ENCODE measurements around the gene PARD6A. TPM values are rescaled to one million over a fixed set of nuclear protein-coding genes. Genes with fewer than 3 reads are reported as not detected.

Gene PARD6A
- total and polyA plus RNA-seq, 2 of the 13 experiments (the other 11 are each of a cell fraction or from before 2014, with no cell fraction given), result 3.5 to 4.3 TPM

DNA sequence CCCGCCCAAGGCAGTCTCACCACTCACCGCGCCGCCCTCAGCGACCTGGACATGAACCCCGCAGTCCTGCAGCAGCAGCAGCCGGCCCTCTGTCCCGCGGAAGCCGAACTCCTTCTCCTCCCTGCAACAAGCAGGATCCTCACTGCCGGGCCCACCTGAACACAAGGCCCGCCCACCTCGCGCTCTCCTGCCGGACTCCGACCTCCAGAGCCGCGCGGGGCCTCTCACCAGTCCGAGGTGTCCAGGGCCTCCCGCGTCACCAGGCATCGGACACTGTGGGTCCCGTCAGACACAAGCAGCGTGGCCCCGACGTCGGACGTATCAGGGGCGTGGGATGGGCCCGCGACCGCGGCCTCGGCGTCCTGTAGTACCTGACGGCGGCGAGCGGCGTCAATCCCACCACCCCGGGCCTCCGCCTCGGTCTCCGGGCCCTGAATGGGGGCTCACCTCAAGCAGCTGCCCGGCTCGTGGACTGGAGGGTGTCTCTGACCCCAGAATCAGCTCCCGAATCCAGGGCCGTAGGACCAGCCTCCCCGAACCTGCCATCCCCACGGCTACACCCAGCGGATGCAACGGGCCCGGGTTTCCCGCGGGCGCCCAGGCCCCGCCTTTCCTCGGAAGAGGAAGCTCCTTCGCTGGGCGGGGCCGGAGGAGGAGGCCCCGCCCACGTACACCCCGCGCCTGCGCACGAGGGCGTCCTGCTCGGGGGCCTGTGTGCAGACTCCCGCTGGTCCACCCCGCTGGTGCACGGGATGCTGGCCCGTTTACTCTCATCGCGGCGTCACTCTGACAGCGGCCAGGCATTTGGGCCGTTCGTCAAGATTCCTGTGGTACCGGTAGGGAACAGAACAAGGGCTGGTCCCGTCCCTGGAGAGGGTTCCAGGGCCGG lies 841 bp upstream of the PARD6A start, which contains the start of gene ACD (continued):
- TF ChIP-seq TOE1 (CRISPR knock-in tag; IDR thresholded peaks at IDR 0.05) (no peak; the same call in 1 of the 2 replicates), SPEN (CRISPR knock-in tag; IDR thresholded peaks at IDR 0.05; ENCODE audit: low read depth) (peak; percentile 76; the same call in 1 of the 2 replicates), ZNF761 (CRISPR knock-in tag; conservative IDR thresholded peaks at IDR 0.05) (peak; percentile 83; the same call in 1 of the 2 replicates), KLF13 (CRISPR knock-in tag; IDR thresholded peaks at IDR 0.05) (no peak; the same call in 1 of the 2 replicates), JUND (CRISPR knock-in tag; IDR thresholded peaks at IDR 0.05) (no peak), CHD2 (IDR thresholded peaks at IDR 0.05; ENCODE audit: low read depth, low read length) (peak; percentile 31; the same call in 1 of the 2 replicates), SP5 (CRISPR knock-in tag; IDR thresholded peaks at IDR 0.05; ENCODE audit: borderline replicate concordance, low read depth) (no peak; the same call in 1 of the 2 replicates), KAT7 (CRISPR knock-in tag; IDR thresholded peaks at IDR 0.05; ENCODE audit: borderline replicate concordance) (peak; percentile 27; the same call in 1 of the 2 replicates), ZIK1 (CRISPR knock-in tag; IDR thresholded peaks at IDR 0.05; ENCODE audit: borderline replicate concordance, low read depth) (no peak), ZFP90 (CRISPR knock-in tag; IDR thresholded peaks at IDR 0.05; ENCODE audit: borderline replicate concordance) (peak; percentile 18; the same call in 1 of the 2 replicates), SIX4 (CRISPR knock-in tag; IDR thresholded peaks at IDR 0.05) (peak; percentile 32; the same call in 1 of the 2 replicates), ZNF350 (CRISPR knock-in tag; IDR thresholded peaks at IDR 0.05; ENCODE audit: borderline replicate concordance, low read depth) (peak; percentile 91), GZF1 (CRISPR knock-in tag; IDR thresholded peaks at IDR 0.05) (no peak; the same call in 1 of the 2 replicates), SMYD3 (CRISPR knock-in tag; IDR thresholded peaks at IDR 0.05) (no peak; the same call in 1 of the 2 replicates)
- TF ChIP-seq, protein P1, sequence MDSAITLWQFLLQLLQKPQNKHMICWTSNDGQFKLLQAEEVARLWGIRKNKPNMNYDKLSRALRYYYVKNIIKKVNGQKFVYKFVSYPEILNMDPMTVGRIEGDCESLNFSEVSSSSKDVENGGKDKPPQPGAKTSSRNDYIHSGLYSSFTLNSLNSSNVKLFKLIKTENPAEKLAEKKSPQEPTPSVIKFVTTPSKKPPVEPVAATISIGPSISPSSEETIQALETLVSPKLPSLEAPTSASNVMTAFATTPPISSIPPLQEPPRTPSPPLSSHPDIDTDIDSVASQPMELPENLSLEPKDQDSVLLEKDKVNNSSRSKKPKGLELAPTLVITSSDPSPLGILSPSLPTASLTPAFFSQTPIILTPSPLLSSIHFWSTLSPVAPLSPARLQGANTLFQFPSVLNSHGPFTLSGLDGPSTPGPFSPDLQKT (CRISPR knock-in tag; IDR thresholded peaks at IDR 0.05; ENCODE audit: borderline replicate concordance), result 0 out of 2 replicates have a peak, but pooled peaks have one; percentile 41
- TF ChIP-seq, protein P2, sequence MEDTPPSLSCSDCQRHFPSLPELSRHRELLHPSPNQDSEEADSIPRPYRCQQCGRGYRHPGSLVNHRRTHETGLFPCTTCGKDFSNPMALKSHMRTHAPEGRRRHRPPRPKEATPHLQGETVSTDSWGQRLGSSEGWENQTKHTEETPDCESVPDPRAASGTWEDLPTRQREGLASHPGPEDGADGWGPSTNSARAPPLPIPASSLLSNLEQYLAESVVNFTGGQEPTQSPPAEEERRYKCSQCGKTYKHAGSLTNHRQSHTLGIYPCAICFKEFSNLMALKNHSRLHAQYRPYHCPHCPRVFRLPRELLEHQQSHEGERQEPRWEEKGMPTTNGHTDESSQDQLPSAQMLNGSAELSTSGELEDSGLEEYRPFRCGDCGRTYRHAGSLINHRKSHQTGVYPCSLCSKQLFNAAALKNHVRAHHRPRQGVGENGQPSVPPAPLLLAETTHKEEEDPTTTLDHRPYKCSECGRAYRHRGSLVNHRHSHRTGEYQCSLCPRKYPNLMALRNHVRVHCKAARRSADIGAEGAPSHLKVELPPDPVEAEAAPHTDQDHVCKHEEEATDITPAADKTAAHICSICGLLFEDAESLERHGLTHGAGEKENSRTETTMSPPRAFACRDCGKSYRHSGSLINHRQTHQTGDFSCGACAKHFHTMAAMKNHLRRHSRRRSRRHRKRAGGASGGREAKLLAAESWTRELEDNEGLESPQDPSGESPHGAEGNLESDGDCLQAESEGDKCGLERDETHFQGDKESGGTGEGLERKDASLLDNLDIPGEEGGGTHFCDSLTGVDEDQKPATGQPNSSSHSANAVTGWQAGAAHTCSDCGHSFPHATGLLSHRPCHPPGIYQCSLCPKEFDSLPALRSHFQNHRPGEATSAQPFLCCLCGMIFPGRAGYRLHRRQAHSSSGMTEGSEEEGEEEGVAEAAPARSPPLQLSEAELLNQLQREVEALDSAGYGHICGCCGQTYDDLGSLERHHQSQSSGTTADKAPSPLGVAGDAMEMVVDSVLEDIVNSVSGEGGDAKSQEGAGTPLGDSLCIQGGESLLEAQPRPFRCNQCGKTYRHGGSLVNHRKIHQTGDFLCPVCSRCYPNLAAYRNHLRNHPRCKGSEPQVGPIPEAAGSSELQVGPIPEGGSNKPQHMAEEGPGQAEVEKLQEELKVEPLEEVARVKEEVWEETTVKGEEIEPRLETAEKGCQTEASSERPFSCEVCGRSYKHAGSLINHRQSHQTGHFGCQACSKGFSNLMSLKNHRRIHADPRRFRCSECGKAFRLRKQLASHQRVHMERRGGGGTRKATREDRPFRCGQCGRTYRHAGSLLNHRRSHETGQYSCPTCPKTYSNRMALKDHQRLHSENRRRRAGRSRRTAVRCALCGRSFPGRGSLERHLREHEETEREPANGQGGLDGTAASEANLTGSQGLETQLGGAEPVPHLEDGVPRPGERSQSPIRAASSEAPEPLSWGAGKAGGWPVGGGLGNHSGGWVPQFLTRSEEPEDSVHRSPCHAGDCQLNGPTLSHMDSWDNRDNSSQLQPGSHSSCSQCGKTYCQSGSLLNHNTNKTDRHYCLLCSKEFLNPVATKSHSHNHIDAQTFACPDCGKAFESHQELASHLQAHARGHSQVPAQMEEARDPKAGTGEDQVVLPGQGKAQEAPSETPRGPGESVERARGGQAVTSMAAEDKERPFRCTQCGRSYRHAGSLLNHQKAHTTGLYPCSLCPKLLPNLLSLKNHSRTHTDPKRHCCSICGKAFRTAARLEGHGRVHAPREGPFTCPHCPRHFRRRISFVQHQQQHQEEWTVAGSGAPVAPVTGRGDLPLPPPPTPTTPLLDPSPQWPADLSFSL (CRISPR knock-in tag; IDR thresholded peaks at IDR 0.05), result no peak
- TF ChIP-seq, protein P3, sequence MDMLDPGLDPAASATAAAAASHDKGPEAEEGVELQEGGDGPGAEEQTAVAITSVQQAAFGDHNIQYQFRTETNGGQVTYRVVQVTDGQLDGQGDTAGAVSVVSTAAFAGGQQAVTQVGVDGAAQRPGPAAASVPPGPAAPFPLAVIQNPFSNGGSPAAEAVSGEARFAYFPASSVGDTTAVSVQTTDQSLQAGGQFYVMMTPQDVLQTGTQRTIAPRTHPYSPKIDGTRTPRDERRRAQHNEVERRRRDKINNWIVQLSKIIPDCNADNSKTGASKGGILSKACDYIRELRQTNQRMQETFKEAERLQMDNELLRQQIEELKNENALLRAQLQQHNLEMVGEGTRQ (IDR thresholded peaks at IDR 0.05; ENCODE audit: low read depth, low read length), result no peak
- TF ChIP-seq, protein P3 (CRISPR knock-in tag; IDR thresholded peaks at IDR 0.05; ENCODE audit: borderline replicate concordance), result peak; percentile 33; the same call in 1 of the 2 replicates

All from HepG2 (cell line).